Nephron (organoid): ENCODE data around the gene PRTN3.
"Not testable (repeated sequence)": the region's sequence is repeated elsewhere in the genome, so short reads cannot be mapped to it uniquely, and the experiment has no call there.

Experiments used
- H3K27ac Mint-ChIP-seq, 3 experiments: 2 replicates each; pipeline ENCODE4 v1.8.0; 2020; ENCODE audit warnings: mixed read lengths in 3 of 3, mild to moderate bottlenecking in 2 of 3, moderate library complexity in 1 of 3
- H3K27me3 Mint-ChIP-seq: 2 replicates; pipeline ENCODE4 v1.8.0; 2021; ENCODE audit warnings: low read depth, mild to moderate bottlenecking, moderate library complexity, mixed read lengths
- H3K36me3 Mint-ChIP-seq: 2 replicates; pipeline ENCODE4 v1.8.0; 2020; ENCODE audit warnings: low read depth, mixed read lengths
- H3K4me1 Mint-ChIP-seq: 2 replicates; pipeline ENCODE4 v1.8.0; 2020; ENCODE audit warnings: mixed read lengths
- H3K4me3 Mint-ChIP-seq, 3 experiments: 2 replicates each; pipeline ENCODE4 v1.8.0; 2020; ENCODE audit warnings: mild to moderate bottlenecking in 3 of 3, mixed read lengths in 3 of 3, moderate library complexity in 2 of 3
- H3K9me3 Mint-ChIP-seq: 2 replicates; pipeline ENCODE4 v1.8.0; 2020; ENCODE audit warnings: mixed read lengths
- CTCF ChIP-seq, 3 experiments: fragments of 200-600 bp; sonication (generic); IDR thresholded peaks; one replicate each; pipeline ENCODE4 v1.5.0; 2021; ENCODE audit warnings: antibody characterized with exemption in 3 of 3; ENCODE audit not compliant: unreplicated experiment in 3 of 3

The PRTN3 gene

GRCh38 chr19:876780-877314 is 36.0 kb downstream of the PRTN3 start:
- H3K36me3 Mint-ChIP-seq = peaks cover 28% of the 10 kb centered on the region
- H3K4me1 Mint-ChIP-seq = no peaks in the 10 kb centered on the region
- H3K9me3 Mint-ChIP-seq = no peaks in the 10 kb centered on the region
- no peak for TF ChIP-seq CTCF (IDR thresholded peaks at IDR 0.05; ENCODE audit: unreplicated experiment in 3 of 3)
- H3K4me3 Mint-ChIP-seq = no peak overlapping the region
- H3K27me3 Mint-ChIP-seq = no peaks in the 10 kb centered on the region
- no peak overlapping the region for H3K27ac Mint-ChIP-seq

- H3K4me3 Mint-ChIP-seq, H3K4me1 Mint-ChIP-seq, H3K27me3 Mint-ChIP-seq, H3K9me3 Mint-ChIP-seq, H3K27ac Mint-ChIP-seq: not testable (repeated sequence)
- peaks cover 34% of the 10 kb centered on the region for H3K36me3 Mint-ChIP-seq
These were observed 37.3 kb downstream of the PRTN3 start for GRCh38 chr19:877992-878660.

- H3K4me1 Mint-ChIP-seq, H3K4me3 Mint-ChIP-seq, H3K27ac Mint-ChIP-seq, H3K27me3 Mint-ChIP-seq, H3K9me3 Mint-ChIP-seq: not testable (repeated sequence)
- peaks cover 34% of the 10 kb centered on the region for H3K36me3 Mint-ChIP-seq
These were observed 38.2 kb downstream of the PRTN3 start for GRCh38 chr19:878751-879561.

- Mint-ChIP-seq H3K9me3 (no peaks in the 10 kb centered on the region), H3K27me3 (no peaks in the 10 kb centered on the region), H3K4me3 (no peak overlapping the region), H3K36me3 (peaks cover 34% of the 10 kb centered on the region), H3K4me1 (no peaks in the 10 kb centered on the region), H3K27ac (no peak overlapping the region)
- TF ChIP-seq CTCF (IDR thresholded peaks at IDR 0.05; ENCODE audit: unreplicated experiment in 3 of 3) = no peak
These were observed 39.1 kb downstream of the PRTN3 start for GRCh38 chr19:879711-880438.

GRCh38 chr19:881385-882071 is 40.7 kb downstream of the PRTN3 start:
- no peak overlapping the region for H3K27ac Mint-ChIP-seq
- no peaks in the 10 kb centered on the region for H3K4me1 Mint-ChIP-seq
- H3K4me3 Mint-ChIP-seq = no peak overlapping the region
- no peaks in the 10 kb centered on the region for H3K9me3 Mint-ChIP-seq
- peaks cover 30% of the 10 kb centered on the region for H3K36me3 Mint-ChIP-seq
- TF ChIP-seq CTCF (IDR thresholded peaks at IDR 0.05; ENCODE audit: unreplicated experiment in 3 of 3) = no peak
- H3K27me3 Mint-ChIP-seq = no peaks in the 10 kb centered on the region

- H3K36me3 Mint-ChIP-seq = peaks cover 39% of the 10 kb centered on the region
- H3K4me3 Mint-ChIP-seq = no peak overlapping the region
- no peaks in the 10 kb centered on the region for H3K4me1 Mint-ChIP-seq
- no peak for TF ChIP-seq CTCF (IDR thresholded peaks at IDR 0.05; ENCODE audit: unreplicated experiment in 3 of 3)
- no peaks in the 10 kb centered on the region for H3K27me3 Mint-ChIP-seq
- H3K27ac Mint-ChIP-seq = no peak overlapping the region
- H3K9me3 Mint-ChIP-seq = no peaks in the 10 kb centered on the region
These were observed 42.2 kb downstream of the PRTN3 start for GRCh38 chr19:882871-883497.
